ENCODE data around the gene MORN1.
A peak's percentile ranks its signal among the peaks of the same experiment; 100 is the strongest.

The MORN1 gene

GRCh38 chr1:2317230-2318065 lies 73.9 kb downstream of the MORN1 start:
- no peak for DNase-seq

GRCh38 chr1:2316451-2316961 lies 74.8 kb downstream of the MORN1 start:
- no peak for DNase-seq

- DNase-seq: no peak
Observed at GRCh38 chr1:2315674-2316450, 75.5 kb downstream of the MORN1 start.

- no peak for DNase-seq
Observed at GRCh38 chr1:2314803-2315673, 76.3 kb downstream of the MORN1 start.

- peak; percentile 79 for DNase-seq
Observed at GRCh38 chr1:2314273-2314802, 77.0 kb downstream of the MORN1 start.

GRCh38 chr1:2313651-2314261 lies 77.6 kb downstream of the MORN1 start:
- DNase-seq: no peak

- DNase-seq: no peak
Observed at GRCh38 chr1:2312515-2313301, 78.6 kb downstream of the MORN1 start.

GRCh38 chr1:2312160-2312514 lies 79.2 kb downstream of the MORN1 start:
- DNase-seq: no peak

- DNase-seq: peak; percentile 77
Observed at GRCh38 chr1:2311184-2312032, 79.9 kb downstream of the MORN1 start.

- no peak for DNase-seq
Observed at GRCh38 chr1:2310332-2311183, 80.8 kb downstream of the MORN1 start.

GRCh38 chr1:2308844-2309243 lies 82.5 kb downstream of the MORN1 start:
- DNase-seq: no peak

- no peak for DNase-seq
Observed at GRCh38 chr1:2307972-2308371, 83.4 kb downstream of the MORN1 start.

GRCh38 chr1:2307064-2307605 lies 84.2 kb downstream of the MORN1 start:
- DNase-seq: no peak

GRCh38 chr1:2306151-2306978 lies 85.0 kb downstream of the MORN1 start:
- DNase-seq: no peak

GRCh38 chr1:2304921-2305681 lies 86.3 kb downstream of the MORN1 start:
- no peak for DNase-seq

- DNase-seq: no peak
Observed at GRCh38 chr1:2304282-2304681, 87.1 kb downstream of the MORN1 start.

GRCh38 chr1:2303781-2304180 lies 87.6 kb downstream of the MORN1 start:
- DNase-seq: no peak
